Fibroblast of pulmonary artery (primary cell): ENCODE results near the gene KRT75.
"Not testable (repeated sequence)": the region's sequence is repeated elsewhere in the genome, so short reads cannot be mapped to it uniquely, and the experiment has no call there.

Experiments
- DNase-seq: peaks from one replicate; pipeline ENCODE4 v3.0.0-alpha.2; 2010; ENCODE audit warnings: low read depth
- H3K4me3 ChIP-seq: replicated peaks from 2 replicates; pipeline ENCODE4 v1.5.1; 2011; ENCODE audit warnings: low read depth, mild to moderate bottlenecking, control low read depth, low read length, moderate library complexity
- TF ChIP-seq, protein P1 (sequence below): IDR thresholded peaks from 2 replicates; pipeline ENCODE4 v1.5.1; 2011; ENCODE audit warnings: mild to moderate bottlenecking, control low read depth, low read length, inconsistent platforms; ENCODE audit errors: missing control alignments

Gene KRT75

GRCh38 chr12:52461693-52462092, 27.5 kb upstream of the KRT75 start:
- no peak for DNase-seq
- TF ChIP-seq, protein P1, sequence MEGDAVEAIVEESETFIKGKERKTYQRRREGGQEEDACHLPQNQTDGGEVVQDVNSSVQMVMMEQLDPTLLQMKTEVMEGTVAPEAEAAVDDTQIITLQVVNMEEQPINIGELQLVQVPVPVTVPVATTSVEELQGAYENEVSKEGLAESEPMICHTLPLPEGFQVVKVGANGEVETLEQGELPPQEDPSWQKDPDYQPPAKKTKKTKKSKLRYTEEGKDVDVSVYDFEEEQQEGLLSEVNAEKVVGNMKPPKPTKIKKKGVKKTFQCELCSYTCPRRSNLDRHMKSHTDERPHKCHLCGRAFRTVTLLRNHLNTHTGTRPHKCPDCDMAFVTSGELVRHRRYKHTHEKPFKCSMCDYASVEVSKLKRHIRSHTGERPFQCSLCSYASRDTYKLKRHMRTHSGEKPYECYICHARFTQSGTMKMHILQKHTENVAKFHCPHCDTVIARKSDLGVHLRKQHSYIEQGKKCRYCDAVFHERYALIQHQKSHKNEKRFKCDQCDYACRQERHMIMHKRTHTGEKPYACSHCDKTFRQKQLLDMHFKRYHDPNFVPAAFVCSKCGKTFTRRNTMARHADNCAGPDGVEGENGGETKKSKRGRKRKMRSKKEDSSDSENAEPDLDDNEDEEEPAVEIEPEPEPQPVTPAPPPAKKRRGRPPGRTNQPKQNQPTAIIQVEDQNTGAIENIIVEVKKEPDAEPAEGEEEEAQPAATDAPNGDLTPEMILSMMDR: no peak
- no peak overlapping the region for H3K4me3 ChIP-seq

DNA sequence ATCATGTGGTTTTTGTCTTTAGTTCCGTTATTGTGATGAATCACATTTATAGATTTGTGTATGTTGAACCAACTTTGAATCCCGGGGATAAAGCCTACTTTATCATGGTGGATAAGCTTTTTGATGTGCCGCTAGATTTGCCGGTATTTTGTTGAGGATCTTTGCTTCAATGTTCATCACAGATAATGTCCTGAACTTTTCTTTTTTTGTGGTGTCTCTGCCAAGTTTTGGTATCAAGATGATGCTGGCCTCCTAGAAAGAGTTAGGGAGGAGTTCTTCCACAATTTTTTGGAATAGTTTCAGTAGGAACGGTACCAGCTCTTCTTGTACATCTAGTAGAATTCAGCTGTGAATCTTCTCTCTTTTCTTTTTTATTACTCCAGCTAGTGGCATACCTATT, 24.7 kb upstream of the KRT75 start:
- DNase-seq: no peak
- H3K4me3 ChIP-seq: no peak overlapping the region
- TF ChIP-seq, protein P1: no peak

GRCh38 chr12:52455821-52456220, 21.6 kb upstream of the KRT75 start:
- no peak overlapping the region for H3K4me3 ChIP-seq
- peak; percentile 75 for DNase-seq
- TF ChIP-seq, protein P1: no peak

GRCh38 chr12:52454411-52455201, 20.4 kb upstream of the KRT75 start:
- no peak overlapping the region for H3K4me3 ChIP-seq
- peak; percentile 22 for DNase-seq
- TF ChIP-seq, protein P1: no peak

DNA sequence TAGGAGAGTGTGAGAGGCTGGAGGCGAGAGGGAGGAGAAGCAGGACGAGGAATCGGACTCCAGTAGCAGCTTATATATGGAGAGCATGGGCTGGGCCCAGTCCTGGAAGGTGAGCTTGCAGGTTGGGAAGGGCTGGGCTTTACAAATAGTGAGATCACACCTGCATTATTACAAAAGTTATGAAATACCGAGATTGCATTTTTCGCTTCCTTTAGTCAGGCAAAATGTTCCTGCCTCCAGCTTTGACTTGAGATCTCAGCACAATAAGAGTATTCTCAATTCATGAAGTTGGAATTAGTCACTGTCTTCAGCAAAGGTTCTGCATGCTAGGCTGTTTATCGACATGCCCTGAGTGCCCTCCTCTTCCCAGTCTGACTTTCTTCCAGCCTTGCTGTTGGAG, 17.9 kb upstream of the KRT75 start, which contains the start of gene KRT6B:
Gene KRT6B, minus strand, starts transcription at position 46 of the 400 bp plus-strand sequence. CDS start 68 bp downstream, outside the sequence.
- DNase-seq: no peak
- TF ChIP-seq, protein P1: no peak
- no peak within 1 kb of the TSS for H3K4me3 ChIP-seq

GRCh38 chr12:52448228-52448627, 14.1 kb upstream of the KRT75 start:
- H3K4me3 ChIP-seq: no peak overlapping the region
- TF ChIP-seq, protein P1: no peak
- DNase-seq: no peak

DNA sequence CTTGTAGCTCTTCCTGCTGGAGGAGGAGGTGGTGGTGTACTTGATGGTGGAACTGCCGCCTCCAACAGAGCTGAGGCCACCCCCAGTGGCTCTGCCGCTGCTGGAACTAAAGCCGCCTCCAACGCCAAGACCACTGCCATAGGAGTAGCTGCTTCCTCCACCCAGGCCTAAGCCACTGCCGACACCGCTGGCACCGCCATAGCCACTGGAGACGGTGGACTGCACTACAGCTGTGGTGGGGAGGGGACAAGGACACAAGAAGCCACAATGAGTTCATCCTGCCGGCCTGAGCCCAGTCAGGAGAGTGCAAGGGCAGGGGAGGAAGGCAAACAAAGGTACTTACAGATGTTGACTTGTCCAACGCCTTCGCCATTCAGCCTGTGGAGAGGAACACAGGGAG, 13.0 kb upstream of the KRT75 start:
- H3K4me3 ChIP-seq, DNase-seq: not testable (repeated sequence)
